ENCODE measurements around the gene KSR2. TPM values are rescaled to one million over a fixed set of nuclear protein-coding genes. Genes with fewer than 3 reads are reported as not detected.

KSR2 gene
- total RNA-seq, 4 donors from 2014 or later = under 0.01 to 0.06 (median 0.03) TPM

DNA sequence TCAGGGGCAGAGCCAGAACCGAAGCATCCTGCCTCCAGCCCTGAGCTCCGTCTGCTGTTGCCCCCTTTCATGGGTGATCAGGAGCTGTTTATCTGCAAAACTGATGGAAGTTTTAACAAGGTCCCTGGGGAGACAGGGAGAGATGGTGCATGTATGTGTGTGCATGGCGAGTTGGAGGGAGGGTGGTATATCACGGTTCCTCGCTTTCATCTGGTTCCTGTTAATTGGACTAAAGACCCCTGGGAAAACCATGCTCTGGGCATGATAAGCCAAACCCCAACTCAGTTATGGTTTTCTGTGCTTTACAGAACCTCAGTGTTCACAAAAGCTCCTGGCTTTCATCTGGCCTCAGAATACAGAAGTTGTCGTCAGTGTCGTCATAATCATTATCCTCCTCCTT, 133.6 kb downstream of the KSR2 start:
- intact Hi-C loops (cut with DNase I) = no loop called here
- H3K4me1 ChIP-seq = peaks cover 0 to 6% (median 2%) of the 10 kb centered on the region in 4 donors
- WGBS = 89% methylated on average over 5 of the region's 7 CpGs
- peaks cover 0 to 61% (median 6%) of the 10 kb centered on the region in 4 donors for H3K27me3 ChIP-seq
- no peaks in the 10 kb centered on the region for H3K36me3 ChIP-seq
- peaks cover 0 to under 1% (median 0%) of the 10 kb centered on the region in 4 donors for H3K9me3 ChIP-seq
- no peak for TF ChIP-seq POLR2AphosphoS5 (IDR thresholded peaks at IDR 0.05)
- TF ChIP-seq, protein P1, sequence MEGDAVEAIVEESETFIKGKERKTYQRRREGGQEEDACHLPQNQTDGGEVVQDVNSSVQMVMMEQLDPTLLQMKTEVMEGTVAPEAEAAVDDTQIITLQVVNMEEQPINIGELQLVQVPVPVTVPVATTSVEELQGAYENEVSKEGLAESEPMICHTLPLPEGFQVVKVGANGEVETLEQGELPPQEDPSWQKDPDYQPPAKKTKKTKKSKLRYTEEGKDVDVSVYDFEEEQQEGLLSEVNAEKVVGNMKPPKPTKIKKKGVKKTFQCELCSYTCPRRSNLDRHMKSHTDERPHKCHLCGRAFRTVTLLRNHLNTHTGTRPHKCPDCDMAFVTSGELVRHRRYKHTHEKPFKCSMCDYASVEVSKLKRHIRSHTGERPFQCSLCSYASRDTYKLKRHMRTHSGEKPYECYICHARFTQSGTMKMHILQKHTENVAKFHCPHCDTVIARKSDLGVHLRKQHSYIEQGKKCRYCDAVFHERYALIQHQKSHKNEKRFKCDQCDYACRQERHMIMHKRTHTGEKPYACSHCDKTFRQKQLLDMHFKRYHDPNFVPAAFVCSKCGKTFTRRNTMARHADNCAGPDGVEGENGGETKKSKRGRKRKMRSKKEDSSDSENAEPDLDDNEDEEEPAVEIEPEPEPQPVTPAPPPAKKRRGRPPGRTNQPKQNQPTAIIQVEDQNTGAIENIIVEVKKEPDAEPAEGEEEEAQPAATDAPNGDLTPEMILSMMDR (IDR thresholded peaks at IDR 0.05) = no peak
- no peak for TF ChIP-seq EP300 (IDR thresholded peaks at IDR 0.05)
- TF ChIP-seq POLR2A (IDR thresholded peaks at IDR 0.05; ENCODE audit: low read depth) = no peak
- no peak overlapping the region for H3K27ac ChIP-seq (replicated peaks in 1 of 4)
- H3K4me3 ChIP-seq = no peak overlapping the region
- DNase-seq (ENCODE audit: extremely low spot score) = no peak

DNA sequence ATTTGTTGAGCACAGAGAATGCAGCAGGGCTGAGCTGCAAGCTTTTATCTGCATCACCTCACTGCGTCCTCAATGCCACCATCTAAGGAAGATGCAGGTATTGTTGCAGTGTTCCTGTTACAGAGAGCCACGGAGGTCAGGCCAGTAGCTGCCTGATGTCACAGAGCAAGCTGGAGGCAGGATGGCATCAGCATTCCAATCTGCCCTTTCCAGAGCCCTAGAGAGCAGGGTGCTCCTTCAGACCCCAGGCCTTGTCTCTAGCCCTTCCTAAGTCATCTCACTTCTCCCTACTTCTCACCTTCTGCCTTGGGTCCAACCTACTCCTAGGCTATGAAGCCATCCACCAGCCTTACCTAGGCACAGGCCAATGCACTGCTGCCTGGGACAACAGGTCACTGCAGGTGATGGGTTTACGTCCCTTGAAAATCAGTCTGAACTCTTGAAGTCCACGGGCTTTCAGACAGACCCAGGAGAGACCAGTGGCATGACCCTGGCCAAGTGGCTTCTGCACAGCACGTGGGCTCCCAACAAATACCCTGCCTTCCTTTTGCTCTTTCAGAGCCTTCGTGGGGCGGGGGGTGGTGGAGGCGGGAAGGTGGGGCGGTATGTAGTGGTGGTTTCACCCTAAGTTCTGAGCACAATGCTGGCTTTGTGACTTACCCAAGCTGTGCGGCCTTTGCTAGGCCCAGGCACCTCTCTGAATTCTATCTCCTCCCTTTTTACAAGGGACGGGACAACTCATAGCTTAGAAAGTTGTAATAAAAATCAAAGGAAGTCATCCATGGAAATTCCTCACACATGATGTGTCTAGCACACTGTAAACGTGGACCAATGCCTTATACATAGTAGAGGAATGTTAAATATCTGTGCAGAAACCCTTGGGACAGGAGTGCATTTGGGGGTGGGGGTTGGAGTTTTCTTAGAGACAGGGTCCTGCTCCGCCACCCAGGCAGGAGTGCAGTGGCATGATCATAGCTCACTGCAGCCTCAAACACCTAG, 136.0 kb downstream of the KSR2 start:
- WGBS = 88% methylated on average over 13 of the region's 13 CpGs
- Histone ChIP-seq H3K9me3 (peaks cover 0 to 24% (median 16%) of the 10 kb centered on the region in 4 donors), H3K4me1 (peaks cover 0 to 6% (median 2%) of the 10 kb centered on the region in 4 donors), H3K27me3 (peaks cover 0 to 37% (median 2%) of the 10 kb centered on the region in 4 donors), H3K27ac (replicated peaks in 1 of 4) (no peak overlapping the region), H3K4me3 (no peak overlapping the region), H3K36me3 (no peaks in the 10 kb centered on the region)
- intact Hi-C loops (cut with DNase I) = loop anchor here (2.0 kb wide), 1 partner anchor 620 kb away; no protein-coding TSS in a partner anchor
- TF ChIP-seq EP300 (IDR thresholded peaks at IDR 0.05) (no peak), POLR2A (IDR thresholded peaks at IDR 0.05; ENCODE audit: low read depth) (no peak), POLR2AphosphoS5 (IDR thresholded peaks at IDR 0.05) (no peak)
- TF ChIP-seq, protein P1 (IDR thresholded peaks at IDR 0.05) = no peak
- no peak for DNase-seq (ENCODE audit: extremely low spot score)

DNA sequence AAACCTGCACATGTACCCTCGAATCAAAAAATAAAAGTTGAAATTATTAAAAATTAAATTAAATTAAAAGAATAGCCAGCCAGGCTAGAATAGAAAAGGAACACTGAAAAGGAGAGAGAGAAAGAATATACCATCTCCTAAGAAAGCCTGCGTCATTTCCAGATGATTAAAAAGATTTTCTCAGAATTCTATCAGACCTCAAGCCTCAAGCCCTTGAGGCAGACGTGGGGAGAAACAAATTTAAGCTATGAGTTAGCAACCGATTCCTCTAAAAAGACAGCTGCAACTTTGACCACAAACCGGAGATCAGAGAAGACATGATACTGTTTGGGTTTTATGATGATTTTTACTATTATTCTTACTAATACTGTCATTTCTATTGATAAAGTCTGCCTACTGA, 138.3 kb downstream of the KSR2 start:
- no peak for DNase-seq (ENCODE audit: extremely low spot score)
- H3K27ac ChIP-seq (replicated peaks in 1 of 4) = no peak overlapping the region
- H3K36me3 ChIP-seq = no peaks in the 10 kb centered on the region
- H3K4me3 ChIP-seq = no peak overlapping the region
- peaks cover 0 to 24% (median 16%) of the 10 kb centered on the region in 4 donors for H3K9me3 ChIP-seq
- H3K4me1 ChIP-seq = no peaks in the 10 kb centered on the region
- intact Hi-C loops (cut with DNase I) = no loop called here
- H3K27me3 ChIP-seq = peaks cover 0 to 15% (median 0%) of the 10 kb centered on the region in 4 donors
- 72% methylated on average over 5 of the region's 5 CpGs for WGBS
- TF ChIP-seq EP300 (IDR thresholded peaks at IDR 0.05) = no peak
- no peak for TF ChIP-seq POLR2A (IDR thresholded peaks at IDR 0.05; ENCODE audit: low read depth)
- TF ChIP-seq POLR2AphosphoS5 (IDR thresholded peaks at IDR 0.05) = no peak
- TF ChIP-seq, protein P1 (IDR thresholded peaks at IDR 0.05) = no peak

DNA sequence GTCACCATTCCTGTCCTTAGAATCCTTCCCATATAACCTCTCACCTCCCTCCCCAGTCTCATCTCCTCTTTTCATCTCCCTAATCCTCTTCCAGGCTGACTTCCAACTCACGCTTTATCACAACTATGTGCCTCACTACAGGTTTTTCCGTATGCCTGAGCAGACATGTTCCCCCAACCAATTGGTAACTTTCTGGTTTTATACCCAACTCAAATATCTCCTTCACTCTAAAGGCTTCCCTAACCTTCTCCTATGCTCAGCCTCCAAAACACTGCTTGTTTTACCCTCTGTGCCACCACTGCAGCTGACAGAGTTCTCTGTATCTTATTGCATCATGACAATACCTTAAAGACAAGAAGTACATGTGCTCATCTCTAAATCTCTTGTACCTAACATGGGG, 139.7 kb downstream of the KSR2 start:
- no peak overlapping the region for H3K4me3 ChIP-seq
- TF ChIP-seq EP300 (IDR thresholded peaks at IDR 0.05) = no peak
- H3K4me1 ChIP-seq = no peaks in the 10 kb centered on the region
- H3K27ac ChIP-seq (replicated peaks in 1 of 4) = no peak overlapping the region
- H3K27me3 ChIP-seq = peaks cover 0 to 7% (median 0%) of the 10 kb centered on the region in 4 donors
- WGBS = 91% methylated on average over 2 of the region's 2 CpGs
- H3K36me3 ChIP-seq = no peaks in the 10 kb centered on the region
- DNase-seq (ENCODE audit: extremely low spot score) = no peak
- intact Hi-C loops (cut with DNase I) = no loop called here
- H3K9me3 ChIP-seq = peaks cover 0 to 24% (median 16%) of the 10 kb centered on the region in 4 donors

DNA sequence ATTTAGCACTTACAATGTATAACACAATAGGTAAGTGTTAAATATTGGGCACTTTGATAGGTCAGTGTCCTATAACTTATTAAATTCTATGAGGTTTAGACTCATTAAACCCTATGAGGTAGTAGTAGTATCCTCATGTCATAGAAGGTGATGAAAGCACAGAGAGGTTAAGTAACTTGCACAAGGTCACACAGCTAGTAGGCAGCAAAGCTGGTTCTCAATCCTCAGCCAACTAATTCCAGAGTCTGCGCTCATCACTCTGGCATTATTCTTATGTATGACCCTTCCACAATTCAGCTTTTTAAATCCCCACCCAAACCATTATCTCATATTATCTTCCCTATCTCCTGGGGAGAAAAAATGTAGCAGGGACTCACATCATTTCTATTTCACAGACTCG, 141.1 kb downstream of the KSR2 start:
- Histone ChIP-seq H3K9me3 (peaks cover 0 to 24% (median 16%) of the 10 kb centered on the region in 4 donors), H3K36me3 (no peaks in the 10 kb centered on the region), H3K27me3 (peaks cover 0 to under 1% (median 0%) of the 10 kb centered on the region in 4 donors), H3K4me3 (no peak overlapping the region), H3K27ac (replicated peaks in 1 of 4) (no peak overlapping the region), H3K4me1 (no peaks in the 10 kb centered on the region)
- 88% methylated on average over 2 of the region's 2 CpGs for WGBS
- intact Hi-C loops (cut with DNase I) = no loop called here
- DNase-seq (ENCODE audit: extremely low spot score) = no peak
- TF ChIP-seq, protein P1 (IDR thresholded peaks at IDR 0.05) = no peak
- no peak for TF ChIP-seq EP300 (IDR thresholded peaks at IDR 0.05)
- TF ChIP-seq POLR2A (IDR thresholded peaks at IDR 0.05; ENCODE audit: low read depth) = no peak
- TF ChIP-seq POLR2AphosphoS5 (IDR thresholded peaks at IDR 0.05) = no peak
